NB4 (cell line): ENCODE data around the gene HPN.

Experiments
- DNase-seq: peaks from one replicate; pipeline ENCODE4 v3.0.0; 2010; ENCODE audit warnings: low read depth
- H3K4me3 ChIP-seq: one replicate; pipeline ENCODE4 v1.5.1; 2011; ENCODE audit warnings: mild to moderate bottlenecking, low read depth, low read length, moderate library complexity
- CTCF ChIP-seq: IDR thresholded peaks from one replicate; pipeline ENCODE4 v1.5.1; 2012; ENCODE audit warnings: low read depth, low read length
- MAX ChIP-seq: IDR thresholded peaks from 2 replicates; pipeline ENCODE4 v1.6.1; 2011; ENCODE audit warnings: low read depth, low read length
- MYC ChIP-seq: IDR thresholded peaks from 2 replicates; pipeline ENCODE4 v1.6.1; 2011; ENCODE audit warnings: low read depth, low read length
- POLR2A ChIP-seq: IDR thresholded peaks from 2 replicates; pipeline ENCODE4 v1.6.1; 2011; ENCODE audit warnings: mild to moderate bottlenecking; ENCODE audit not compliant: insufficient read length; ENCODE audit errors: extremely low read depth

The HPN gene

GRCh38 chr19:35090506-35091214 is 49.1 kb downstream of the HPN start:
- H3K4me3 ChIP-seq, result no peak overlapping the region
- TF ChIP-seq CTCF (peak; percentile 28), POLR2A (no peak), MAX (no peak)
- DNase-seq, result peak; percentile 47

GRCh38 chr19:35093430-35093829 is 51.9 kb downstream of the HPN start:
- DNase-seq, result no peak
- H3K4me3 ChIP-seq, result no peak overlapping the region
- no peak for TF ChIP-seq MAX
- no peak for TF ChIP-seq CTCF
- TF ChIP-seq POLR2A, result no peak
- no peak for TF ChIP-seq MYC

GRCh38 chr19:35093941-35094647 is 52.6 kb downstream of the HPN start:
- no peak for DNase-seq
- H3K4me3 ChIP-seq, result no peak overlapping the region
- TF ChIP-seq POLR2A, result no peak
- TF ChIP-seq MAX, result no peak
- no peak for TF ChIP-seq CTCF
- no peak for TF ChIP-seq MYC

GRCh38 chr19:35094656-35095055 is 53.1 kb downstream of the HPN start:
- TF ChIP-seq POLR2A (no peak), CTCF (no peak), MYC (no peak), MAX (no peak)
- no peak for DNase-seq
- H3K4me3 ChIP-seq, result no peak overlapping the region

- no peak for DNase-seq
- TF ChIP-seq CTCF (no peak), POLR2A (no peak), MAX (no peak), MYC (no peak)
Observed at GRCh38 chr19:35095667-35096368, 54.3 kb downstream of the HPN start.

More at GRCh38 chr19:35095667-35096368, 54.3 kb downstream of the HPN start:
- H3K4me3 ChIP-seq, result no peak overlapping the region
